SK-N-SH treated with all-trans-retinoic acid at 6 μM for 48 hours (cell line): ENCODE measurements around the gene DCTN2.

Experiments
- ATAC-seq: fragments of 200-7000 bp; cut with Tn5 transposase; 3 replicates; pipeline ENCODE4 v1.9.1; 2020; ENCODE audit warnings: mild to moderate bottlenecking, moderate library complexity
- ARNTL ChIP-seq: fragments of 450-650 bp; formaldehyde crosslinking; IDR thresholded peaks from 2 replicates; pipeline ENCODE4 v1.5.0; 2020; ENCODE audit warnings: low read depth, mild to moderate bottlenecking, moderate library complexity, borderline replicate concordance
- BACH2 ChIP-seq: fragments of 250-450 bp; sonication (Bioruptor Pico); IDR thresholded peaks from 2 replicates; pipeline ENCODE4 v1.9.0; 2021; ENCODE audit warnings: mild to moderate bottlenecking, borderline replicate concordance
- CREB5 ChIP-seq: fragments of 250-450 bp; sonication (Bioruptor Pico); IDR thresholded peaks from 2 replicates; pipeline ENCODE4 v1.5.1; 2020; ENCODE audit warnings: low read depth, mild to moderate bottlenecking, moderate library complexity
- CSDC2 ChIP-seq: fragments of 250-450 bp; sonication (Bioruptor Pico); IDR thresholded peaks from 2 replicates; pipeline ENCODE4 v1.5.0; 2020; ENCODE audit warnings: mild to moderate bottlenecking, moderate library complexity
- CSRNP3 ChIP-seq: fragments of 250-450 bp; sonication (Bioruptor Pico); IDR thresholded peaks from 2 replicates; pipeline ENCODE4 v1.5.1; 2021; ENCODE audit warnings: mild to moderate bottlenecking, moderate library complexity
- ESRRG ChIP-seq: fragments of 250-450 bp; sonication (Bioruptor Pico); IDR thresholded peaks from 2 replicates; pipeline ENCODE4 v1.6.1; 2021; ENCODE audit warnings: mild to moderate bottlenecking
- GLIS3 ChIP-seq: fragments of 250-450 bp; sonication (Bioruptor Pico); IDR thresholded peaks from 2 replicates; pipeline ENCODE4 v1.5.0; 2020; ENCODE audit warnings: mild to moderate bottlenecking, moderate library complexity
- ISL1 ChIP-seq: fragments of 250-450 bp; sonication (Bioruptor Pico); IDR thresholded peaks from 2 replicates; pipeline ENCODE4 v2.1.2; 2022; ENCODE audit warnings: mild to moderate bottlenecking, moderate library complexity
- OSR1 ChIP-seq: fragments of 250-450 bp; sonication (Bioruptor Pico); IDR thresholded peaks from 2 replicates; pipeline ENCODE4 v1.8.0; 2022; ENCODE audit warnings: moderate library complexity, mild to moderate bottlenecking, inconsistent platforms
- PATZ1 ChIP-seq: fragments of 250-450 bp; sonication (Bioruptor Pico); IDR thresholded peaks from 2 replicates; pipeline ENCODE4 v1.8.0; 2020; ENCODE audit warnings: mild to moderate bottlenecking, moderate library complexity, borderline replicate concordance
- POU6F1 ChIP-seq: fragments of 250-450 bp; sonication (Bioruptor Pico); IDR thresholded peaks from 2 replicates; pipeline ENCODE4 v1.8.0; 2021; ENCODE audit warnings: low read depth, mild to moderate bottlenecking, moderate library complexity, borderline replicate concordance
- PPARA ChIP-seq: fragments of 250-450 bp; sonication (Bioruptor Pico); IDR thresholded peaks from 2 replicates; pipeline ENCODE4 v1.5.0; 2020; ENCODE audit warnings: mild to moderate bottlenecking, borderline replicate concordance
- RARB ChIP-seq: fragments of 250-450 bp; sonication (Bioruptor Pico); IDR thresholded peaks from 2 replicates; pipeline ENCODE4 v1.8.0; 2021; ENCODE audit warnings: mild to moderate bottlenecking, moderate library complexity
- TOX ChIP-seq: fragments of 250-450 bp; sonication (Bioruptor Pico); IDR thresholded peaks from 2 replicates; pipeline ENCODE4 v1.8.0; 2021; ENCODE audit warnings: mild to moderate bottlenecking, moderate library complexity, borderline replicate concordance
- TSHZ2 ChIP-seq: fragments of 250-450 bp; sonication (Bioruptor Pico); IDR thresholded peaks from 2 replicates; pipeline ENCODE4 v1.5.0; 2020; ENCODE audit warnings: mild to moderate bottlenecking, moderate library complexity
- ZC3H10 ChIP-seq: fragments of 250-450 bp; sonication (Bioruptor Pico); IDR thresholded peaks from 2 replicates; pipeline ENCODE4 v1.5.1; 2021; ENCODE audit warnings: mild to moderate bottlenecking, moderate library complexity
- ZFP30 ChIP-seq: fragments of 450-650 bp; formaldehyde crosslinking; IDR thresholded peaks from 2 replicates; pipeline ENCODE4 v1.5.0; 2022; ENCODE audit warnings: mild to moderate bottlenecking, moderate library complexity
- ZNF565 ChIP-seq: fragments of 450-650 bp; formaldehyde crosslinking; conservative IDR thresholded peaks from 2 replicates; pipeline ENCODE4 v1.5.0; 2020; ENCODE audit warnings: low read depth, mild to moderate bottlenecking, moderate library complexity
- ZNF70 ChIP-seq: fragments of 450-650 bp; formaldehyde crosslinking; IDR thresholded peaks from 2 replicates; pipeline ENCODE4 v1.5.0; 2020; ENCODE audit warnings: mild to moderate bottlenecking, moderate library complexity
- ZNF8 ChIP-seq: fragments of 450-650 bp; formaldehyde crosslinking; IDR thresholded peaks from 2 replicates; pipeline ENCODE4 v1.5.0; 2020; ENCODE audit warnings: mild to moderate bottlenecking, moderate library complexity

Gene DCTN2

GRCh38 chr12:57498571-57498970 is 48.4 kb downstream of the DCTN2 start (continued):
- no peak for TF ChIP-seq ZFP30

- TF ChIP-seq OSR1 (CRISPR knock-in tag) (no peak), ZNF565 (CRISPR knock-in tag) (no peak), POU6F1 (CRISPR knock-in tag) (no peak), CREB5 (CRISPR knock-in tag) (no peak), CSRNP3 (CRISPR knock-in tag) (no peak), ZNF8 (CRISPR knock-in tag) (no peak), RARB (CRISPR knock-in tag) (no peak), PPARA (CRISPR knock-in tag) (no peak), ESRRG (CRISPR knock-in tag) (no peak), CSDC2 (CRISPR knock-in tag) (no peak), BACH2 (no peak), ARNTL (no peak), ZC3H10 (CRISPR knock-in tag) (no peak)
- no peak for ATAC-seq
Measured at GRCh38 chr12:57498132-57498502, 48.9 kb downstream of the DCTN2 start.

GRCh38 chr12:57497223-57498131 is 49.5 kb downstream of the DCTN2 start:
- TF ChIP-seq PATZ1 = no peak
- TF ChIP-seq RARB (CRISPR knock-in tag) = no peak
- TF ChIP-seq TOX (CRISPR knock-in tag) = no peak
- no peak for TF ChIP-seq ZNF8 (CRISPR knock-in tag)
- no peak for TF ChIP-seq ZFP30
- no peak for TF ChIP-seq BACH2
- no peak for TF ChIP-seq OSR1 (CRISPR knock-in tag)
- no peak for TF ChIP-seq ZC3H10 (CRISPR knock-in tag)
- TF ChIP-seq CSRNP3 (CRISPR knock-in tag) = no peak
- TF ChIP-seq PPARA (CRISPR knock-in tag) = no peak
- no peak for TF ChIP-seq ISL1 (CRISPR knock-in tag)
- no peak for TF ChIP-seq POU6F1 (CRISPR knock-in tag)
- TF ChIP-seq ARNTL = no peak
- no peak for TF ChIP-seq ZNF70 (CRISPR knock-in tag)
- TF ChIP-seq TSHZ2 = no peak
- TF ChIP-seq ESRRG (CRISPR knock-in tag) = no peak
- TF ChIP-seq GLIS3 (CRISPR knock-in tag) = no peak
- TF ChIP-seq, all 23 proteins: peak for 0
- no peak for ATAC-seq
